ENCODE results near the gene RIN1. TPM values are rescaled to one million over a fixed set of nuclear protein-coding genes. Genes with fewer than 3 reads are reported as not detected.

RIN1 gene
- total and polyA plus RNA-seq, 2 donors (not counting 1 experiment from before 2014, with no cell fraction given), result 0.72 to 1.7 TPM

GRCh38 chr11:66327171-66328030, 8.8 kb downstream of the RIN1 start:
- peak; percentile 8 for DNase-seq
- H2AFZ ChIP-seq (ENCODE audit: insufficient read depth, low read depth, low read length, poor library complexity, severe bottlenecking), result no peak overlapping the region
- no peaks in the 10 kb centered on the region for H3K9me3 Mint-ChIP-seq (ENCODE audit: insufficient read depth)
- no peak for ATAC-seq (ENCODE audit: low read depth)
- peaks cover 15 to 25% of the 10 kb centered on the region in 2 donors for H3K4me1 ChIP-seq (ENCODE audit: control insufficient read depth in 2 of 2, insufficient read depth in 2 of 2, low read length in 2 of 2)
- H3K9me3 ChIP-seq (ENCODE audit: control extremely low read depth in 1 of 3, control insufficient read depth in 2 of 3, insufficient read depth in 1 of 3, low read length in 2 of 3), result no peaks in the 10 kb centered on the region
- no peak overlapping the region for H3K4me3 Mint-ChIP-seq
- H4K20me1 ChIP-seq (ENCODE audit: control insufficient read depth, insufficient read depth, low read length, poor library complexity, severe bottlenecking), result no peaks in the 10 kb centered on the region
- no peaks in the 10 kb centered on the region for H3K79me2 ChIP-seq (ENCODE audit: control insufficient read depth, insufficient read depth, low read length)
- no peaks in the 10 kb centered on the region for H3K36me3 ChIP-seq (replicated peaks in 1 of 2; ENCODE audit: control extremely low read depth in 1 of 2, control insufficient read depth in 1 of 2, extremely low read depth in 1 of 2, insufficient read depth in 2 of 2, low read length in 1 of 2)
- CTCF ChIA-PET, result interaction anchor here (1.0 to 1.6 kb wide), 3 partner anchors 9 to 18 kb away, joined by 4 to 20 read pairs (median 4); no protein-coding TSS in a partner anchor
- no peak overlapping the region for H3K27ac Mint-ChIP-seq
- 96% methylated on average over 9 of the region's 10 CpGs for WGBS (ENCODE audit: insufficient coverage)
- peak overlapping the region; percentile 64 for H3K4me2 ChIP-seq (replicated peaks; ENCODE audit: low read depth, low read length, poor library complexity, severe bottlenecking)
- H3K27me3 ChIP-seq (replicated peaks in 1 of 4; ENCODE audit: control extremely low read depth in 1 of 4, control insufficient read depth in 3 of 4, insufficient read depth in 4 of 4, low read length in 3 of 4), result no peaks in the 10 kb centered on the region
- H3K27me3 Mint-ChIP-seq, result no peaks in the 10 kb centered on the region
- POLR2A ChIA-PET, result interaction anchor here (0.8 to 1.6 kb wide), 2 partner anchors 15 to 16 kb away, joined by 3 to 7 read pairs; no protein-coding TSS in a partner anchor
- intact Hi-C loops (cut with micrococcal nuclease), result loop anchor here (1.0 kb wide), 5 partner anchors 9 to 105 kb away; partner anchors contain the start of gene BRMS1
- peaks cover 16% of the 10 kb centered on the region for H3K4me1 Mint-ChIP-seq
- no peak overlapping the region for H3K27ac ChIP-seq (ENCODE audit: low read length in 2 of 2)
- H3K9ac ChIP-seq (ENCODE audit: low read length), result no peak overlapping the region
- no peak for TF ChIP-seq CTCF (IDR thresholded peaks at IDR 0.05)
- TF ChIP-seq EZH2 (IDR thresholded peaks at IDR 0.05; ENCODE audit: borderline replicate concordance, insufficient read depth, low read depth, low read length, poor library complexity, severe bottlenecking), result no peak
- H3K4me3 ChIP-seq (ENCODE audit: control extremely low read depth in 1 of 5, extremely low read depth in 1 of 5, insufficient read depth in 1 of 5, low read depth in 2 of 5, low read length in 4 of 5), result no peak overlapping the region
